Osteoblast (primary cell): ENCODE measurements around the gene ABCD2. TPM values are rescaled to one million over a fixed set of nuclear protein-coding genes. Genes with fewer than 3 reads are reported as not detected.

Source experiments
- DNase-seq: peaks from one replicate; pipeline ENCODE4 v3.0.0; 2011; ENCODE audit warnings: low spot score, mixed read lengths; ENCODE audit not compliant: insufficient read length; ENCODE audit errors: missing footprints
- H2AFZ ChIP-seq: 2 replicates; pipeline ENCODE4 v1.6.0; 2011; ENCODE audit warnings: mild to moderate bottlenecking, low read length
- H3K27ac ChIP-seq: 2 replicates; pipeline ENCODE4 v1.5.1; 2011; ENCODE audit warnings: mild to moderate bottlenecking, low read depth, low read length, moderate library complexity
- H3K27me3 ChIP-seq: 2 replicates; pipeline ENCODE4 v1.6.0; 2012; ENCODE audit warnings: mild to moderate bottlenecking, control low read depth, inconsistent platforms, low read length, moderate library complexity; ENCODE audit not compliant: insufficient read depth
- H3K36me3 ChIP-seq: 2 replicates; pipeline ENCODE4 v1.5.1; 2011; ENCODE audit warnings: mild to moderate bottlenecking, low read length, control low read depth, moderate library complexity; ENCODE audit not compliant: insufficient read depth
- H3K4me1 ChIP-seq: 2 replicates; pipeline ENCODE4 v1.5.1; 2011; ENCODE audit warnings: mild to moderate bottlenecking, low read length, control low read depth, moderate library complexity; ENCODE audit not compliant: insufficient read depth
- H3K4me2 ChIP-seq: 2 replicates; pipeline ENCODE4 v1.6.0; 2011; ENCODE audit warnings: mild to moderate bottlenecking, low read length; ENCODE audit not compliant: insufficient read depth
- H3K4me3 ChIP-seq: fragments of 200-600 bp; sonication (generic); 3 replicates; pipeline ENCODE4 v1.5.1; 2012; ENCODE audit warnings: mild to moderate bottlenecking, low read length, inconsistent platforms; ENCODE audit not compliant: insufficient read depth
- H3K79me2 ChIP-seq: 2 replicates; pipeline ENCODE4 v1.6.0; 2012; ENCODE audit warnings: mild to moderate bottlenecking, low read length, control low read depth, inconsistent platforms; ENCODE audit not compliant: insufficient read depth
- H3K9me3 ChIP-seq: 2 replicates; pipeline ENCODE4 v1.5.1; 2011; ENCODE audit warnings: low read depth, low read length, control low read depth
- H4K20me1 ChIP-seq: 2 replicates; pipeline ENCODE4 v1.6.0; 2012; ENCODE audit warnings: mild to moderate bottlenecking, low read length, control low read depth; ENCODE audit not compliant: insufficient read depth
- CTCF ChIP-seq: IDR thresholded peaks from 2 replicates; pipeline ENCODE4 v1.5.1; 2011; ENCODE audit warnings: mild to moderate bottlenecking, low read depth, low read length, moderate library complexity; ENCODE audit errors: extremely low read depth
- total RNA-seq: library from RNA; depleted of rRNA; stranded (reverse); fragments of >200 nt; gene quantifications from 2 replicates; pipeline ENCODE4 v1.2.3, GENCODE V29; 2012

The ABCD2 gene
- total RNA-seq, 1 donor = under 0.01 TPM

GRCh38 chr12:39643052-39643451 lies 23.4 kb upstream of the ABCD2 start:
- no peaks in the 10 kb centered on the region for H3K36me3 ChIP-seq
- H2AFZ ChIP-seq = no peak overlapping the region

GRCh38 chr12:39638840-39639239 lies 19.2 kb upstream of the ABCD2 start:
- Histone ChIP-seq H3K79me2 (no peaks in the 10 kb centered on the region), H3K4me1 (no peaks in the 10 kb centered on the region), H2AFZ (no peak overlapping the region), H3K4me2 (no peak overlapping the region), H4K20me1 (no peaks in the 10 kb centered on the region), H3K4me3 (no peak overlapping the region), H3K27me3 (no peaks in the 10 kb centered on the region), H3K36me3 (no peaks in the 10 kb centered on the region), H3K27ac (no peak overlapping the region), H3K9me3 (no peaks in the 10 kb centered on the region)
- no peak for DNase-seq
- no peak for TF ChIP-seq CTCF

More at GRCh38 chr12:39643052-39643451, 23.4 kb upstream of the ABCD2 start:
- no peaks in the 10 kb centered on the region for H4K20me1 ChIP-seq
- no peak for TF ChIP-seq CTCF
- no peak for DNase-seq
- H3K4me3 ChIP-seq = no peak overlapping the region
- H3K9me3 ChIP-seq = no peaks in the 10 kb centered on the region
- no peaks in the 10 kb centered on the region for H3K79me2 ChIP-seq
- H3K27ac ChIP-seq = no peak overlapping the region
- no peak overlapping the region for H3K4me2 ChIP-seq
- no peaks in the 10 kb centered on the region for H3K27me3 ChIP-seq
- H3K4me1 ChIP-seq = no peaks in the 10 kb centered on the region

- Histone ChIP-seq H4K20me1 (no peaks in the 10 kb centered on the region), H3K36me3 (no peaks in the 10 kb centered on the region), H3K4me2 (no peak overlapping the region), H2AFZ (no peak overlapping the region), H3K27ac (no peak overlapping the region), H3K79me2 (no peaks in the 10 kb centered on the region), H3K4me1 (no peaks in the 10 kb centered on the region), H3K27me3 (no peaks in the 10 kb centered on the region), H3K9me3 (no peaks in the 10 kb centered on the region), H3K4me3 (no peak overlapping the region)
- TF ChIP-seq CTCF = no peak
- DNase-seq = no peak
These were observed 18.6 kb upstream of the ABCD2 start for GRCh38 chr12:39638178-39638577.

GRCh38 chr12:39632670-39633069 lies 13.1 kb upstream of the ABCD2 start:
- H3K79me2 ChIP-seq = no peaks in the 10 kb centered on the region
- no peaks in the 10 kb centered on the region for H3K9me3 ChIP-seq
- H4K20me1 ChIP-seq = no peaks in the 10 kb centered on the region
- no peak overlapping the region for H2AFZ ChIP-seq
- H3K4me1 ChIP-seq = no peaks in the 10 kb centered on the region
- no peak for TF ChIP-seq CTCF
- H3K36me3 ChIP-seq = no peaks in the 10 kb centered on the region
- DNase-seq = no peak
- no peak overlapping the region for H3K4me3 ChIP-seq
- H3K27ac ChIP-seq = no peak overlapping the region
- no peaks in the 10 kb centered on the region for H3K27me3 ChIP-seq
- H3K4me2 ChIP-seq = no peak overlapping the region
